IMR-90 (cell line): ENCODE data around the gene BCL11B. TPM values are rescaled to one million over a fixed set of nuclear protein-coding genes. Genes with fewer than 3 reads are reported as not detected.

Experiments
- ATAC-seq: fragments of 200-7000 bp; cut with Tn5 transposase; 2 replicates; pipeline ENCODE4 v1.9.1; 2020; ENCODE audit warnings: low read depth, mild to moderate bottlenecking, moderate library complexity
- BruUV-seq: library from RNA; stranded (reverse); fragments of 400-500 nt; replicated peaks from 2 replicates; lab custom pipeline; 2021; lab: Mats Ljungman, UMichigan
- CTCF ChIA-PET: fragments of 300-600 bp; formaldehyde crosslinking; extraction: SDS; loops from one replicate; lab custom pipeline; 2021; ENCODE audit warnings: antibody characterized with exemption; lab: Yijun Ruan, JAX
- POLR2A ChIA-PET: fragments of 300-600 bp; sonication (Branson Sonifier 250); formaldehyde crosslinking; loops from one replicate; lab custom pipeline; 2022; ENCODE audit warnings: antibody characterized with exemption; ENCODE audit not compliant: unreplicated experiment; lab: Charles Lee
- DNase-seq: peaks from one replicate; pipeline ENCODE4 v3.0.0; 2013
- H2AFZ ChIP-seq: replicated peaks from 2 replicates; pipeline ENCODE3; 2013; ENCODE audit warnings: low read length, mild to moderate bottlenecking; ENCODE audit not compliant: poor library complexity
- H2AK5ac ChIP-seq: 2 replicates; pipeline ENCODE4 v1.6.1; 2013; ENCODE audit warnings: low read depth, low read length, inconsistent platforms
- H2AK9ac ChIP-seq: replicated peaks from 2 replicates; pipeline ENCODE3; 2013; ENCODE audit warnings: mild to moderate bottlenecking, low read depth, low read length, moderate library complexity; ENCODE audit not compliant: poor library complexity
- H2BK120ac ChIP-seq: 2 replicates; pipeline ENCODE4 v1.6.1; 2013; ENCODE audit warnings: low read depth, low read length, inconsistent platforms
- H2BK15ac ChIP-seq: 3 replicates; pipeline ENCODE4 v1.6.1; 2013; ENCODE audit warnings: low read depth, low read length, inconsistent platforms
- H2BK20ac ChIP-seq: 2 replicates; pipeline ENCODE4 v1.6.1; 2013; ENCODE audit warnings: low read depth, mild to moderate bottlenecking, inconsistent platforms, low read length, moderate library complexity
- H2BK5ac ChIP-seq: 2 replicates; pipeline ENCODE4 v1.6.1; 2013; ENCODE audit warnings: mild to moderate bottlenecking, low read depth, low read length, inconsistent platforms; ENCODE audit not compliant: poor library complexity, severe bottlenecking
- H3K14ac ChIP-seq: replicated peaks from 2 replicates; pipeline ENCODE4 v1.6.1; 2013; ENCODE audit warnings: low read depth, low read length, inconsistent platforms
- H3K18ac ChIP-seq: 2 replicates; pipeline ENCODE4 v1.6.1; 2013; ENCODE audit warnings: low read depth, low read length, control low read depth
- H3K23ac ChIP-seq: 2 replicates; pipeline ENCODE4 v1.6.1; 2013; ENCODE audit warnings: low read depth, low read length, inconsistent platforms
- H3K27ac ChIP-seq: 2 replicates; pipeline ENCODE4 v1.5.1; 2013; ENCODE audit warnings: mild to moderate bottlenecking, control low read depth, low read length; ENCODE audit not compliant: insufficient read depth
- H3K27me3 ChIP-seq: 2 replicates; pipeline ENCODE4 v1.6.1; 2013; ENCODE audit warnings: low read length; ENCODE audit not compliant: control insufficient read depth, insufficient read depth
- H3K36me3 ChIP-seq: 2 replicates; pipeline ENCODE4 v1.6.1; 2013; ENCODE audit warnings: low read length, mixed read lengths; ENCODE audit not compliant: control insufficient read depth, insufficient read depth
- H3K4ac ChIP-seq: 2 replicates; pipeline ENCODE4 v1.6.1; 2013; ENCODE audit warnings: low read depth, low read length, inconsistent platforms
- H3K4me1 ChIP-seq: 2 replicates; pipeline ENCODE4 v1.6.1; 2013; ENCODE audit warnings: low read length, mixed read lengths; ENCODE audit not compliant: control insufficient read depth, insufficient read depth
- H3K4me2 ChIP-seq: 2 replicates; pipeline ENCODE4 v1.6.1; 2013; ENCODE audit warnings: low read depth, mild to moderate bottlenecking, control low read depth, low read length, moderate library complexity
- H3K4me3 ChIP-seq: 2 replicates; pipeline ENCODE4 v1.5.1; 2013; ENCODE audit warnings: low read depth, mild to moderate bottlenecking, control low read depth, low read length, moderate library complexity; ENCODE audit not compliant: insufficient read depth
- H3K56ac ChIP-seq: 2 replicates; pipeline ENCODE4 v1.6.1; 2013; ENCODE audit warnings: low read length, inconsistent platforms; ENCODE audit not compliant: insufficient read depth; ENCODE audit errors: extremely low read depth
- H3K79me1 ChIP-seq, 2 experiments: 2 replicates each; pipeline ENCODE4 v1.6.1; 2013; ENCODE audit warnings: low read length in 2 of 2, inconsistent platforms in 1 of 2, low read depth in 1 of 2
- H3K9ac ChIP-seq: 2 replicates; pipeline ENCODE4 v1.6.1; 2013; ENCODE audit warnings: low read depth, low read length, control low read depth
- H3K9me1 ChIP-seq: 2 replicates; pipeline ENCODE4 v1.6.1; 2013; ENCODE audit warnings: low read length, inconsistent platforms; ENCODE audit not compliant: insufficient read depth
- H3K9me3 ChIP-seq: 2 replicates; pipeline ENCODE4 v1.6.1; 2013; ENCODE audit warnings: low read length; ENCODE audit not compliant: control insufficient read depth, insufficient read depth
- H4K20me1 ChIP-seq: 2 replicates; pipeline ENCODE4 v1.6.1; 2013; ENCODE audit warnings: low read length, inconsistent platforms; ENCODE audit not compliant: insufficient read depth
- H4K5ac ChIP-seq: 2 replicates; pipeline ENCODE4 v1.6.1; 2013; ENCODE audit warnings: mild to moderate bottlenecking, low read depth, low read length, control low read depth
- H4K8ac ChIP-seq, 2 experiments: 2 replicates each; pipeline ENCODE4 v1.6.1; 2013; ENCODE audit warnings: low read depth in 2 of 2, low read length in 2 of 2, control low read depth in 1 of 2, inconsistent platforms in 1 of 2
- H4K91ac ChIP-seq: 2 replicates; pipeline ENCODE4 v1.6.1; 2013; ENCODE audit warnings: low read depth, low read length, inconsistent platforms; ENCODE audit not compliant: insufficient read depth
- BHLHE40 ChIP-seq: fragments of 150-350 bp; IDR thresholded peaks from 2 replicates; pipeline ENCODE4 v1.6.1; 2016; ENCODE audit warnings: mild to moderate bottlenecking, low read depth, low read length
- CHD1 ChIP-seq: IDR thresholded peaks from 2 replicates; pipeline ENCODE4 v1.6.1; 2012; ENCODE audit warnings: low read depth, low read length, improper control_type of control experiment
- ELK1 ChIP-seq: fragments of 150-350 bp; IDR thresholded peaks from 2 replicates; pipeline ENCODE4 v1.6.1; 2016; ENCODE audit warnings: low read depth, mild to moderate bottlenecking, low read length, moderate library complexity, borderline replicate concordance
- FOS ChIP-seq: fragments of 150-350 bp; IDR thresholded peaks from 2 replicates; pipeline ENCODE4 v1.6.1; 2016; ENCODE audit warnings: low read depth, low read length
- MAFK ChIP-seq: IDR thresholded peaks from 2 replicates; pipeline ENCODE4 v1.6.1; 2012; ENCODE audit warnings: low read depth, low read length, improper control_type of control experiment
- MAZ ChIP-seq: IDR thresholded peaks from 2 replicates; pipeline ENCODE4 v1.6.1; 2012; ENCODE audit warnings: low read depth, mild to moderate bottlenecking, low read length, improper control_type of control experiment, moderate library complexity, borderline replicate concordance
- NFE2L2 ChIP-seq: fragments of 150-350 bp; IDR thresholded peaks from 2 replicates; pipeline ENCODE4 v1.6.1; 2016; ENCODE audit warnings: low read depth, mild to moderate bottlenecking, low read length
- POLR2A ChIP-seq: IDR thresholded peaks from 2 replicates; pipeline ENCODE4 v1.6.1; 2012; ENCODE audit warnings: mild to moderate bottlenecking, low read depth, low read length
- RAD21 ChIP-seq: IDR thresholded peaks from 2 replicates; pipeline ENCODE4 v1.6.1; 2012; ENCODE audit warnings: low read length, improper control_type of control experiment
- RCOR1 ChIP-seq: IDR thresholded peaks from 2 replicates; pipeline ENCODE4 v1.6.1; 2012; ENCODE audit warnings: mild to moderate bottlenecking, low read length, improper control_type of control experiment; ENCODE audit not compliant: insufficient replicate concordance
- RFX5 ChIP-seq: IDR thresholded peaks from 2 replicates; pipeline ENCODE4 v1.8.0; 2012; ENCODE audit warnings: low read depth, mild to moderate bottlenecking, low read length, moderate library complexity
- USF2 ChIP-seq: fragments of 150-350 bp; IDR thresholded peaks from 2 replicates; pipeline ENCODE4 v1.6.1; 2017; ENCODE audit warnings: mild to moderate bottlenecking, antibody characterized with exemption, low read length, low read depth
- WGBS, 2 experiments: methylation state at CpG; one replicate each; pipeline versions ENCODE4 v1.1.5 to v1.1.7; 2013; ENCODE audit warnings: missing lambda C conversion rate in 2 of 2; ENCODE audit not compliant: insufficient read length in 1 of 2; ENCODE audit errors: extremely low coverage in 2 of 2; 5-methylcytosine and 5-hydroxymethylcytosine counted together
- dilution Hi-C: fragments of 300-500 bp; cut with HindIII; formaldehyde crosslinking; loops from one replicate; pipeline ENCODE4 v1.14.3; 2018; ENCODE audit warnings: low sequenced_read_pairs; ENCODE audit not compliant: unreplicated experiment
- in situ Hi-C: fragments of 300-500 bp; cut with MboI; formaldehyde crosslinking; loops from 3 replicates; pipeline ENCODE4 v1.14.3; 2019; ENCODE audit warnings: low sequenced_read_pairs, inconsistent platforms, mixed read lengths
- intact Hi-C: fragments of 100-400 bp; cut with micrococcal nuclease; formaldehyde crosslinking; loops from 2 replicates; pipeline ENCODE4 v1.10.0; 2022
- polyA plus RNA-seq, 3 experiments: library from polyadenylated mRNA; depleted of rRNA; stranded (reverse); fragments of >200 nt; gene quantifications; 2 replicates each; pipeline ENCODE4 v1.2.3, GENCODE V29; 2012; ENCODE audit warnings: low replicate concordance in 1 of 3
- total RNA-seq: library from RNA; depleted of rRNA; stranded (reverse); fragments of >200 nt; gene quantifications from 2 replicates; pipeline ENCODE4 v1.2.3, GENCODE V29; 2012

The BCL11B gene
- total and polyA plus RNA-seq, 2 of the 4 experiments (the other 2 are of a cell fraction): under 0.01 TPM; not detected in 1

GRCh38 chr14:99194736-99195135 is 77.3 kb downstream of the BCL11B start:
- Histone ChIP-seq H2AK9ac (no peak overlapping the region), H3K14ac (no peak overlapping the region), H2BK5ac (no peak overlapping the region), H3K56ac (no peak overlapping the region), H4K91ac (no peak overlapping the region), H2BK120ac (no peak overlapping the region), H4K8ac (no peak overlapping the region), H3K4me1 (no peaks in the 10 kb centered on the region), H2BK15ac (no peak overlapping the region), H3K79me1 (no peaks in the 10 kb centered on the region), H3K9ac (no peak overlapping the region), H3K18ac (no peak overlapping the region), H3K36me3 (no peaks in the 10 kb centered on the region), H3K4ac (no peak overlapping the region), H4K20me1 (no peaks in the 10 kb centered on the region), H3K27me3 (no peaks in the 10 kb centered on the region), H2AFZ (no peak overlapping the region), H2BK20ac (no peak overlapping the region), H3K4me3 (no peak overlapping the region), H3K23ac (no peak overlapping the region), H2AK5ac (no peak overlapping the region), H4K5ac (no peak overlapping the region), H3K9me1 (no peaks in the 10 kb centered on the region), H3K4me2 (no peak overlapping the region), H3K27ac (no peak overlapping the region), H3K9me3 (peaks cover 5% of the 10 kb centered on the region; the same call in 1 of the 2 replicates)
- intact Hi-C loops: no loop called here
- no CpG with 5 or more reads among the region's 13 CpGs for WGBS, 2 experiments
- dilution Hi-C loops: no loop called here
- DNase-seq: no peak
- POLR2A ChIA-PET: no interaction called here
- ATAC-seq: no peak
- in situ Hi-C loops: no loop called here
- CTCF ChIA-PET: no interaction called here
- BruUV-seq: no TSS peak
- TF ChIP-seq RAD21 (no peak), ELK1 (no peak), RCOR1 (no peak), MAZ (no peak), BHLHE40 (no peak), CHD1 (no peak), USF2 (no peak), NFE2L2 (no peak), POLR2A (no peak), MAFK (no peak), FOS (no peak), RFX5 (no peak)
